ENCODE results near the gene CHKA. TPM values are rescaled to one million over a fixed set of nuclear protein-coding genes. Genes with fewer than 3 reads are reported as not detected.

CHKA gene
- total RNA-seq, 6 experiments from 2014 or later, result 6.8 to 9.2 (median 7.8) TPM

DNA sequence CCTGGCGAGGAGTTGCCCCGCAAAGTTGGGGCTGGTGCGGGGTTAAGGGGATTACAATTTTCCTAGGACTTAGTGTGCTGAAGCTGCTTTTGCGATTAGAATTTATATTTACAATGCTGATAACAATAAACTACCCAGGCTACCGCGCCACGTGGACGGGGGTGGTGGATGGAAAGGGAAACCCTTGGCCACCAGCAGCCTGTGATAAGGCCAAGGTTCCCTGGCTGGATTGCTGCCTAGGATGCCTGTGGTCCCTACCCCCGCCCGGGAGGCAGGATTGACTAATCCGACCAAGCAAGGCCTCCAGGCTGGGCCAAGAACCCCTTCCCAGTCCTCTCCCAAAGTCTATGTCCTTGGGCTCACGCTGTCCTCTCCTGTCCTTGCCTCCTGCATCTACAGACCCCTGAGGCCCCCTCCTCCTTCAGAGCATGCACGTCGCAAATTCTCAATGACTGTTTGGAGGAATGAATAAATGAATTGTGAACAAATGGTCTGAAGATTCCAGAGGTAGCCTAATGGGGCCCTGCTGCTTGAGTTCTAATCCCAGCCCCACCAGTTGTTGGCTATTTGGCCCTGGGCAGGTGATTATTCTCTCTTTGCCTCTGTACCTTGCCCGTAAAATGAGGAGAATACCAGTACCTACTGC, 7.6 kb upstream of the CHKA start:
- peaks cover 12% of the 10 kb centered on the region for H3K36me3 Mint-ChIP-seq (ENCODE audit: low read depth)
- H3K9me3 Mint-ChIP-seq, result peaks cover 26% of the 10 kb centered on the region
- TF ChIP-seq, protein P1, sequence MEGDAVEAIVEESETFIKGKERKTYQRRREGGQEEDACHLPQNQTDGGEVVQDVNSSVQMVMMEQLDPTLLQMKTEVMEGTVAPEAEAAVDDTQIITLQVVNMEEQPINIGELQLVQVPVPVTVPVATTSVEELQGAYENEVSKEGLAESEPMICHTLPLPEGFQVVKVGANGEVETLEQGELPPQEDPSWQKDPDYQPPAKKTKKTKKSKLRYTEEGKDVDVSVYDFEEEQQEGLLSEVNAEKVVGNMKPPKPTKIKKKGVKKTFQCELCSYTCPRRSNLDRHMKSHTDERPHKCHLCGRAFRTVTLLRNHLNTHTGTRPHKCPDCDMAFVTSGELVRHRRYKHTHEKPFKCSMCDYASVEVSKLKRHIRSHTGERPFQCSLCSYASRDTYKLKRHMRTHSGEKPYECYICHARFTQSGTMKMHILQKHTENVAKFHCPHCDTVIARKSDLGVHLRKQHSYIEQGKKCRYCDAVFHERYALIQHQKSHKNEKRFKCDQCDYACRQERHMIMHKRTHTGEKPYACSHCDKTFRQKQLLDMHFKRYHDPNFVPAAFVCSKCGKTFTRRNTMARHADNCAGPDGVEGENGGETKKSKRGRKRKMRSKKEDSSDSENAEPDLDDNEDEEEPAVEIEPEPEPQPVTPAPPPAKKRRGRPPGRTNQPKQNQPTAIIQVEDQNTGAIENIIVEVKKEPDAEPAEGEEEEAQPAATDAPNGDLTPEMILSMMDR (IDR thresholded peaks at IDR 0.05), result no peak
- no peak overlapping the region for H3K27ac Mint-ChIP-seq
- peak overlapping the region; percentile 61; the same call in 1 of the 2 replicates for H3K4me3 Mint-ChIP-seq
- H3K4me1 Mint-ChIP-seq (ENCODE audit: low read depth), result peaks cover 5% of the 10 kb centered on the region; the same call in 1 of the 2 replicates
- peaks cover 9% of the 10 kb centered on the region for H3K27me3 Mint-ChIP-seq (ENCODE audit: insufficient read depth)
- no peak for DNase-seq

DNA sequence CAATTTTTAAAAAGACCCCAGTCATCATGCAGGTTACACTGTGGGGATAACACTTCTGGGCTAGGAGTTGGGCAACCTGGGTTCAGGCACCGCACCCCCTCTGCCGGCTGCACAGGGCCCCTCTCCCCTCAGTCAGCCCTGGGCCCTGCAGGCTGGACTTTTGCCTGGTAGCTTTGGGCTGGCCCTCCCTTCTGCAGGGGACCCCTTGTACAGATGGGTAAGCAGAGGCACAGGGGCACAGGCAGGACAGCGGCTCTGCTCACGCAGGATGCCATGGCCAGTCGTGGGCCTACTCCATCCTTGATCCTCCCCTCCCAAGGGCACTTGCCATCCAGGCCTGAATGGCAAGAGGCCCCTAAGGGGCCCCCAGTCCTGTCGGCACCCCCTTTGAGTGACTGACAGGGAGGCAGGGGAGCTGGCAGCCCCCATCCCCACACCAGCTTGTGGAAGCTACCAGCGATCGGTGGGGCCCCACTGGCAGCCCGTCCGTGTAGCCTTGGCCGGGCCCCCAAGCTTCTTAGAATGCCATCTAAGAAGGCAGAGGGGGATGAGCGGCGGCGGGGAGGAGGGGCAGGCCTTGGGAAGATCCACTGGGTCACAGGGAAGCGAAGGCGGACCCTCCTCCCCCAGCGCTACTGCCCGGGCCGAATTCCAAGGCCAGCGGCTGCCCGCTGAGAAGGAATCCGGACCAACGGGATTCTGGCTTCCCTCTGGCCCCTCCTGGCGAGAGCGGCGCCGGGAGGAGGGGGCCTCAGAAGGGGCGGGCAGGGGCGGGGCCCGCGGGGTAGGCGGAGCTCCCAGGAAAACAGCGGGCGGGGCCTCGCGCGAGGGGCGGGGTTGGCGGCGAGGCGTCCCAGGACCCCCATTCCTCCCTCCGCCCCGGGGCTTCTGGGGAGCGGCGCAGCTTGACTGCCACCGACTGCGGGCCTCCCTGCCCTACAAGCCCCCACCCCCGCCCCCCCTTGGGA, 6.8 kb upstream of the CHKA start:
- Mint-ChIP-seq H3K36me3 (ENCODE audit: low read depth) (peaks cover 12% of the 10 kb centered on the region), H3K27me3 (ENCODE audit: insufficient read depth) (peaks cover 9% of the 10 kb centered on the region), H3K9me3 (peaks cover 21% of the 10 kb centered on the region), H3K4me3 (peak overlapping the region; percentile 61; the same call in 1 of the 2 replicates), H3K4me1 (ENCODE audit: low read depth) (peaks cover 7% of the 10 kb centered on the region), H3K27ac (no peak overlapping the region)
- no peak for DNase-seq
- TF ChIP-seq, protein P1 (IDR thresholded peaks at IDR 0.05), result no peak

DNA sequence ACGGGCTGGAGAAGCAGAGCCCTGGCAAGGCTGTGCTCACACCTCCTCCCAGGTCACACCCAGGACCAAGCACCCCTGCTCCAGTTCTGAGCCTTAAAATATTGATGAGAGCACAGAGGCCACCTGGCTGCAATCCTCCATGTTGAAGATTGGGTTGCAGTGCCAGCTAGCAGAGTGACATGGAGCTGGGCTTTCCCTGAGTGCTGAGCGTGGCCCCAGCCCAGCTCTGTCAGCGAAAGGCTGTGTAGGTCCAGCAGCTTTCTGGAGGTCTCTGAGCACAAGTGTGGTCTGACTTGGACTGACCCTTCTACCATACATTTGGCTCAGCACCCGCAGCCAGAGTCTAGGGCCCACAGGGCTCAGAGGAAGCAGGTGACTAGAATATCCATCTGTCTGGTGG, 4.0 kb upstream of the CHKA start:
- H3K4me1 Mint-ChIP-seq (ENCODE audit: low read depth), result peaks cover 12% of the 10 kb centered on the region
- TF ChIP-seq, protein P1 (IDR thresholded peaks at IDR 0.05), result no peak
- H3K27ac Mint-ChIP-seq, result no peak overlapping the region
- peaks cover 7% of the 10 kb centered on the region for H3K27me3 Mint-ChIP-seq (ENCODE audit: insufficient read depth)
- no peak overlapping the region for H3K4me3 Mint-ChIP-seq
- no peaks in the 10 kb centered on the region for H3K9me3 Mint-ChIP-seq
- no peaks in the 10 kb centered on the region for H3K36me3 Mint-ChIP-seq (ENCODE audit: low read depth)
- DNase-seq, result no peak

DNA sequence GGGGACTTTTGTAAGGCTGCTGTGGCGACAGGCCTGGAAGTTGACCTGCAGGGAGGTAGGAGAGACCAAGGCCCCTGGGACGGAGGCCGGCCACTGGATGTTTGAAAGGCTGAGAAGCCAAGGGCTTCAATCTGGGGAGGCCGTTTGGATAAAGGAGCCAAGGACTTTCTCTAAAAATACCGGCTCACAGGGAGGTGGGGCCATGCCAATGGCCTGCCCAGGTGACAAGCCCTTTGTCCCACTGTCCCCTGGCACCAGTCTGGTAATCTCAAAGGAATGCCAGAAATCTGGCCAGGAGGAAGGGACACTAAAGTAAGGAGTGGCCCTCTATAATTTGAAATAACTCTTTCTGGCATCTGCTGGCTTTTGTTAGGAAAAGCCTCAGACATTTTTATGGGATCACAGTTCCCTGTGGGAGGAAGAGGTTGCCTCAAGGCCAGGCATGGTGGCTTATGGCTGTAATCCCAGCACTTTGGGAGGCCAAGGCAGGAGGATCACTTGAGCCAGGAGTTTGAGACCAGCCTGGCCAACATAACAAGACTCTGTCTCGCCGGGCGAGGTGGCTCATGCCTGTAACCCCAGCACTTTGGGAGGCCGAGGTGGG, 1.9 kb upstream of the CHKA start:
- no peaks in the 10 kb centered on the region for H3K9me3 Mint-ChIP-seq
- peaks cover 1% of the 10 kb centered on the region; the same call in 1 of the 2 replicates for H3K27me3 Mint-ChIP-seq (ENCODE audit: insufficient read depth)
- H3K36me3 Mint-ChIP-seq (ENCODE audit: low read depth), result no peaks in the 10 kb centered on the region
- TF ChIP-seq, protein P1 (IDR thresholded peaks at IDR 0.05), result no peak
- no peak overlapping the region for H3K4me3 Mint-ChIP-seq
- no peak for DNase-seq
- H3K27ac Mint-ChIP-seq, result peak overlapping the region; percentile 29; the same call in 1 of the 2 replicates
- peaks cover 20% of the 10 kb centered on the region for H3K4me1 Mint-ChIP-seq (ENCODE audit: low read depth)

DNA sequence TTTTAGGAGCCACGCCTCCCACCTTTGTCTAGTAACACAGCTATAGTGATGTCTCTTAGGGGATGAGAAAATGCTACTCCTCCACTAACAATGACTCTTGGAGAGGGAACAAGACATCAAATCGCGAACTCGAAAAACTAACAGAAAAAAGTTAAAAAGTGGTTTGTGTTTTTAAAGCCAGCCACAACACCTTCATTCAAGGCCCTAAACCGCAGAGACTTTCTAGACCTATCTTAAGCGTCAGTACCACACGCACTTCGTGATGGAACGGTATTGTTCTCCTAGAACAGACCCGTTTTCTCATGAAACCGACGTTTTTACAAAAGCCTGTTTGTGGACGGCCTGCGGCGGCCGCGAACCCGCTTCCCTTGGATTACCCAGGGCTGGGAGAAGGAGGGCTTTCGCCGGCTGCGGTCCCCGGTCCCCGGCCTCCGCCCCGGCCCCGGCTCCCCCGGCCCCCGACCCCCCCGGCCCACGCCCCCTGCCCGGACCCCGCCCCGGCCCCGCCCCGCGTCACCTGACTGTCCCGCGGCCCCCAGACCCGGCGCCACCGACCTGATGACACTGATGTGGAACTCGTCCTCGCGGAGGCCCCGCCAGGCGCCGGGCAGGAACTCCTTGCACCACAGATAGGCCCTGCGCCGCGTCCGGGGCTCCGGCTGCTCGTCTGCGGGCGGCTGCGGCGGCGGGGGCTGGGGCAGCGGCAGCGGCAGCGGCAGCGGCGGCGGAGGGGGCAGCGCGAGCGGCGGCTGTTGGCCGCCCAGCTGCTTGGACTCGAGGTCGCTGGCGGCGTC, 718 bp downstream of the CHKA start:
- TF ChIP-seq, protein P1 (IDR thresholded peaks at IDR 0.05), result no peak
- no peak for DNase-seq
- Mint-ChIP-seq H3K4me1 (ENCODE audit: low read depth) (peaks cover 33% of the 10 kb centered on the region), H3K36me3 (ENCODE audit: low read depth) (peaks cover 5% of the 10 kb centered on the region; the same call in 1 of the 2 replicates), H3K27me3 (ENCODE audit: insufficient read depth) (no peaks in the 10 kb centered on the region; the same call in 1 of the 2 replicates), H3K27ac (peak overlapping the region; percentile 77), H3K9me3 (no peaks in the 10 kb centered on the region), H3K4me3 (peak overlapping the region; percentile 87)

All from HFFc6 (cell line).